ENCODE measurements around the gene CSRNP2.

Gene CSRNP2

DNA sequence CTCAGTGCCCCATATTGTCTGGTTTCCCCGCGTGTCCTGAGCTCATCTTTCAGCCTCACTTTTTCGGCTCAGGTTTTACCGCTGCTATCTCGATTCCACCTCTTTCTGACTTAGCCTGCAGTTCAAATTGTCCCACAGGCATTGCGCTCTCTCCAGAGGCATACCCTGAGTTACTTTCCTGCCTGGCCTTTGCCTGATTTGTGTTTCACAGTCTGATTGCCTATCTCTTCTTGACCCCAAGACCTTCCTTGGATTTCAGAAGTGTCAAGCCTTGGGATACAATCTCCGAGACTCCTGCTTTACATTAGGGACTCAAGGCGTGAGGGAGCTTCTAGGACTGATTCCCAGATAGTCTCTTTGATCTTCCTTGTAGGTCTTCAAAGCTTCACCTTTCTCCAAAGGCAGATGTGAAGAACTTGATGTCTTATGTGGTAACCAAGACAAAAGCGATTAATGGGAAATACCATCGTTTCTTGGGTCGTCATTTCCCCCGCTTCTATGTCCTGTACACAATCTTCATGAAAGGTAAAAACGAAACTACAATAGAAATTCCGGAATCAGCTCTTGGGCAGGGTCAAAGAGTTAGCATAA, 34.6 kb downstream of the CSRNP2 start:
- TF ChIP-seq, protein P1, sequence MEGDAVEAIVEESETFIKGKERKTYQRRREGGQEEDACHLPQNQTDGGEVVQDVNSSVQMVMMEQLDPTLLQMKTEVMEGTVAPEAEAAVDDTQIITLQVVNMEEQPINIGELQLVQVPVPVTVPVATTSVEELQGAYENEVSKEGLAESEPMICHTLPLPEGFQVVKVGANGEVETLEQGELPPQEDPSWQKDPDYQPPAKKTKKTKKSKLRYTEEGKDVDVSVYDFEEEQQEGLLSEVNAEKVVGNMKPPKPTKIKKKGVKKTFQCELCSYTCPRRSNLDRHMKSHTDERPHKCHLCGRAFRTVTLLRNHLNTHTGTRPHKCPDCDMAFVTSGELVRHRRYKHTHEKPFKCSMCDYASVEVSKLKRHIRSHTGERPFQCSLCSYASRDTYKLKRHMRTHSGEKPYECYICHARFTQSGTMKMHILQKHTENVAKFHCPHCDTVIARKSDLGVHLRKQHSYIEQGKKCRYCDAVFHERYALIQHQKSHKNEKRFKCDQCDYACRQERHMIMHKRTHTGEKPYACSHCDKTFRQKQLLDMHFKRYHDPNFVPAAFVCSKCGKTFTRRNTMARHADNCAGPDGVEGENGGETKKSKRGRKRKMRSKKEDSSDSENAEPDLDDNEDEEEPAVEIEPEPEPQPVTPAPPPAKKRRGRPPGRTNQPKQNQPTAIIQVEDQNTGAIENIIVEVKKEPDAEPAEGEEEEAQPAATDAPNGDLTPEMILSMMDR (IDR thresholded peaks at IDR 0.05; ENCODE audit: low read depth, low read length), result no peak
- DNase-seq (ENCODE audit: extremely low read depth, low read depth), result no peak

DNA sequence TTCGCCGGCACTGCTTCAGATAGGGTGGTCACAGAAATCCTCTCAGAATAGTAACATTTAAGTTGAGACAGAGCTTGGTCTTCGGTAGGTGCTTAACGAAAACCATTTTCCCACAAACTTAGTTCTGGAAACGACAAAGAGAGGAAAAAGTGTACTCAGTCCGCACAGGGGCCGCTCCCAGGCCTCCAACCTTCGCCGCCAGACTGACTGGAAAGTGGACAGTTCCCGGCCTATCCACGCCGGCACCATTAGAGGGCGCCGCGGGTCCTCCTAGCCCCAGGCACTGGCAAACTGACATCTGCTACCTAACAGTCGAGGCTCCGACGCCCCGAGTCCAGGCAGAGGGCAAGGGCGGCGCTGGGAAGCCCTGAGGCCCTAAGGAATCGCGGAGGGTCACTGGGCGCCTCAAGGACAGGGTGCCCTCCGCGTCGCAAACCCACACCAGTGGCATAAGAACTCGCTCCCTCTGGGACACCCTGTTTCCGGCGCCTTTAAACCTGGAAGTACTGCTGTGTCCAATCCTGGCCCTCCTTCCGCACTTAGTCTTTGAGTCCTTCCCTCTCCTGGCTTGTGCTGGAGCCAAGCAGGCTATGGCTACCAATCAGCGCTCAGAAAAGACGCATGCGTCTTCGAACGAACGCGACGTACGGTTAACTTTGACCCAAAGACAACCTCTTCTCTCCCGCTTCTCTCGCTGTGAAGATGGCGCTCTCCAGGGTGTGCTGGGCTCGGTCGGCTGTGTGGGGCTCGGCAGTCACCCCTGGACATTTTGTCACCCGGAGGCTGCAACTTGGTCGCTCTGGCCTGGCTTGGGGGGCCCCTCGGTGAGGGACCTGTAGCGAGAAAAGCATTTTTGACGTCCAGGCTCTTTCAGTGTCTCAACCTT, 35.5 kb downstream of the CSRNP2 start, which contains the start of gene LETMD1:
Gene LETMD1 (plus strand): TSS at position 673 of the 886 bp plus-strand sequence. CDS start 30 bp downstream, at position 703.
- TF ChIP-seq, protein P1 (IDR thresholded peaks at IDR 0.05; ENCODE audit: low read depth, low read length), result peak; percentile 94

GRCh38 chr12:51036279-51036678, 47.1 kb downstream of the CSRNP2 start:
- DNase-seq (ENCODE audit: extremely low read depth, low read depth), result no peak
- TF ChIP-seq, protein P1 (IDR thresholded peaks at IDR 0.05; ENCODE audit: low read depth, low read length), result no peak

More for the DNA sequence above, 35.5 kb downstream of the CSRNP2 start, which contains the start of gene LETMD1:
- peak; percentile 94 for DNase-seq (ENCODE audit: extremely low read depth, low read depth)

DNA sequence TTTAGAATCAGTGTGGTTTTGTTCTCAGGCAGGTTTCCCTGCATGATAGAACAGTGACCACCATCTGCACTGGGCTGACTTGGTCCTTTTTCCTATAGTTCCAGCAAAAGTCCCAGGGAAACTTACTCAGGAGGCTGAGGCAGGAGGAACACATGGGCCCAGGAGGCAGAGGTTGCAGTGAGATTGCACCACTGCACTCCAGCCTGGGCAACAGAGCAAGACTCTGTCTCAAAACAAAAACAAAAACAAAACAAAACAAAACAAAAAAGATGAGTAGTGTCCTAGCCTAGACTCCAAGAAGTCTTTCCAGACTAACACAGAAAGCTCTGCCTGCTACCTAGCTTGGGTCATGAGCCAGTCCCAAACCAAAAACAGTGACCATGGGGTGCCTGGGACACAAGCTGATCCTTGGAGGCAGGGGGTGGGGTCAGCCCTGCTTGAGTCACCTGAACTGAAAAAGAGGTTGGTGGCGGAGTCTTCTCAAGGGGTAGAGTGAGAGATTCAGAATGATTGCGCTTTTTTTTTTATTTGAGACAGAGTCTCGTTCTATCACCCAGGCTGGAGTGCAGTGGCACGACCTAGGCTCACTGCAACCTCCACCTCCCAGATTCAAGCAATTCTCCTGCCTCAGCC, 49.8 kb downstream of the CSRNP2 start:
- TF ChIP-seq, protein P1 (IDR thresholded peaks at IDR 0.05; ENCODE audit: low read depth, low read length), result no peak
- DNase-seq (ENCODE audit: extremely low read depth, low read depth), result no peak

GRCh38 chr12:51033048-51033447, 50.3 kb downstream of the CSRNP2 start:
- TF ChIP-seq, protein P1 (IDR thresholded peaks at IDR 0.05; ENCODE audit: low read depth, low read length), result no peak
- DNase-seq (ENCODE audit: extremely low read depth, low read depth), result no peak

DNA sequence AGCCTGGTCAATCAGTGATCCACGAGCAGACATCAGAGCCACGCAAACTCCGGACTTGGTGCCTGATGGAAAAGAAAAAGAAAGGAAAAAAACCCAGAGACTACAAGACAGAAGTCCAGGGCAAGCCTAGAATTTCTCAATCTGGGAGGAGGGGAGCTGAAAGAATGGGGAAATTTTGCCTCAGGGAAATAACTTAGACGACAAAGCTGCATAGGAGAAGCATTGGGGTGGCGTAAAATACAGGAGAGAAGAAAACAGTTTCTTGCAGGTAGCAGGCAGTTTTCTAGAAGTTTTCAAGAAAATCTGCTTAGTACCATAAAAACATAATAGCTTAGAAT, 54.6 kb downstream of the CSRNP2 start:
- TF ChIP-seq, protein P1 (IDR thresholded peaks at IDR 0.05; ENCODE audit: low read depth, low read length), result no peak
- no peak for DNase-seq (ENCODE audit: extremely low read depth, low read depth)

Measured in AG09319 (cell line).